Ovary (tissue), 9 donors: ENCODE measurements around the gene SPRR2A. TPM values are rescaled to one million over a fixed set of nuclear protein-coding genes. Genes with fewer than 3 reads are reported as not detected.

Experiments
- DNase-seq, 5 donors: peaks; one replicate each; pipeline ENCODE4 v3.0.0-alpha.2; 2019 to 2020
- H3K27ac ChIP-seq, 2 donors: fragments of 200-600 bp; one replicate each; pipeline versions ENCODE4 v1.5.1 to v1.8.0; 2019 to 2022
- H3K27me3 ChIP-seq: fragments of 200-600 bp; one replicate; pipeline ENCODE4 v1.8.0; 2022
- H3K36me3 ChIP-seq: fragments of 200-600 bp; sonication (generic); one replicate; pipeline ENCODE4 v1.5.1; 2019
- H3K4me1 ChIP-seq: one replicate; pipeline ENCODE4 v1.8.1; 2013; ENCODE audit warnings: mild to moderate bottlenecking, moderate library complexity; ENCODE audit not compliant: insufficient read depth
- H3K4me3 ChIP-seq: fragments of 200-600 bp; sonication (generic); one replicate; pipeline ENCODE4 v1.5.1; 2017
- H3K9me3 ChIP-seq, 2 donors: fragments of 200-600 bp in 1 of 2; sonication (generic) in 1 of 2; one replicate each; pipeline versions ENCODE4 v1.5.1 to v1.8.1; 2013 to 2019; ENCODE audit warnings: mild to moderate bottlenecking in 1 of 2, moderate library complexity in 1 of 2
- EP300 ChIP-seq: sonication (generic); formaldehyde crosslinking; IDR thresholded peaks from one replicate; pipeline ENCODE4 v1.6.1; 2017; ENCODE audit warnings: antibody characterized with exemption
- POLR2A ChIP-seq: fragments of 450-650 bp; IDR thresholded peaks from one replicate; pipeline ENCODE4 v1.6.1; 2017; ENCODE audit warnings: antibody characterized with exemption, mild to moderate bottlenecking, moderate library complexity
- WGBS, 3 donors: extraction: QIAGEN DNeasy Blood & Tissue Kit in 1 of 3; methylation state at CpG; one replicate each; pipeline versions ENCODE4 v1.1.5 to v1.1.7; 2013 to 2017; 5-methylcytosine and 5-hydroxymethylcytosine counted together
- intact Hi-C, 4 donors: fragments of 100-400 bp; cut with DNase I; formaldehyde crosslinking; loops; one replicate each; pipeline versions ENCODE4 v1.11.0 to v1.15.1; 2022 to 2023
- polyA plus RNA-seq, 2 donors: library from polyadenylated mRNA; stranded (reverse); fragments of 200-250 nt in 1 of 2; fragments of 350-450 nt in 1 of 2; fragmentation: Illumina TruSeq in 1 of 2; extraction: RNeasy Lipid Tissue Mini Kit (QIAGEN cat#74804) in 1 of 2; gene quantifications; one replicate each; pipeline ENCODE4 v1.2.3, GENCODE V29; 2013 to 2014
- total RNA-seq, 7 donors: library from RNA; depleted of rRNA in 2 of 7; stranded (reverse); fragments of >200 nt in 2 of 7; fragmentation: NEBNext Ultra II Directional in 3 of 7; extraction: Animal tissue kit (Norgen Biotek cat#: 25700) in 3 of 7; gene quantifications; one replicate each; pipeline versions ENCODE4 v1.1.0 to v1.2.4, GENCODE V29; 2016 to 2023
- TF ChIP-seq, protein P1 (sequence below), 3 donors: fragments of 450-650 bp in 2 of 3; fragments of 200-600 bp in 1 of 3; IDR thresholded peaks; one replicate each; pipeline versions ENCODE4 v1.5.1 to v1.8.0; 2016 to 2022; ENCODE audit warnings: antibody characterized with exemption in 3 of 3, mild to moderate bottlenecking in 1 of 3
- donor health status: DM: no; HTN: no; CAD: no; lungs with moderate emphysema.
- donor health status: DM: no; HTN: no; CAD: no.
- donor health status: Bipolar disorder and iron deficiency.
- donor health status: DM: yes; HTN: yes; CAD: no.
- donor health status: DM: no; HTN: no; CAD: no.
- donor health status: DM: yes; HTN: yes; CAD: no.

SPRR2A gene
- total and polyA plus RNA-seq, 9 donors: 0.21 to 0.59 (median 0.53) TPM; not detected in 5

DNA sequence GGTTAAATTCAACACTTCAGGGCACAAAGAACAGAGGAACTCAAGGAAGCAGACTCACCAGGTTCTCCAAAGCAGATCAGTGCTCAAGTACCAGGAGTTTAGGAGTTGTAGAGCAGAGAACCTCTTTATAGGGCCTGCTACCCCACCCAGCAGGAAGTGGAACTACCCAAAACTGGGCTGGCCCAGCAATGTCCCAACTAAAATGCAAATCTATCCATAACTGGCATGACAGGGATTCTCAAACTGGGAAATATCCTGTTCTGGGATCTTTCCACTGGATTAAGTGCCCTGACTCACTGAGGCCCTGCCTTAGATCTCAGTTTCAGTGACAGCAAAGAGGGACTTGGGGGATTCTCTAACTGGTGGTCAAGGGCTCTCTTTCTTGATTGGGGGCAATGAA is 37.1 kb upstream of the SPRR2A start, which contains the start of gene SPRR2E:
TSS of gene SPRR2E (minus strand) at position 101 of the 400 bp plus-strand sequence. CDS start 775 bp downstream, outside the sequence.
- Histone ChIP-seq H3K4me1 (no peaks in the 10 kb centered on the region), H3K36me3 (no peaks in the 10 kb centered on the region), H3K27me3 (no peaks in the 10 kb centered on the region), H3K4me3 (no peak within 1 kb of the TSS), H3K27ac (no peak within 1 kb of the TSS), H3K9me3 (no peaks in the 10 kb centered on the region)
- no peak for DNase-seq
- TF ChIP-seq EP300 (no peak), POLR2A (no peak)
- TF ChIP-seq, protein P1, sequence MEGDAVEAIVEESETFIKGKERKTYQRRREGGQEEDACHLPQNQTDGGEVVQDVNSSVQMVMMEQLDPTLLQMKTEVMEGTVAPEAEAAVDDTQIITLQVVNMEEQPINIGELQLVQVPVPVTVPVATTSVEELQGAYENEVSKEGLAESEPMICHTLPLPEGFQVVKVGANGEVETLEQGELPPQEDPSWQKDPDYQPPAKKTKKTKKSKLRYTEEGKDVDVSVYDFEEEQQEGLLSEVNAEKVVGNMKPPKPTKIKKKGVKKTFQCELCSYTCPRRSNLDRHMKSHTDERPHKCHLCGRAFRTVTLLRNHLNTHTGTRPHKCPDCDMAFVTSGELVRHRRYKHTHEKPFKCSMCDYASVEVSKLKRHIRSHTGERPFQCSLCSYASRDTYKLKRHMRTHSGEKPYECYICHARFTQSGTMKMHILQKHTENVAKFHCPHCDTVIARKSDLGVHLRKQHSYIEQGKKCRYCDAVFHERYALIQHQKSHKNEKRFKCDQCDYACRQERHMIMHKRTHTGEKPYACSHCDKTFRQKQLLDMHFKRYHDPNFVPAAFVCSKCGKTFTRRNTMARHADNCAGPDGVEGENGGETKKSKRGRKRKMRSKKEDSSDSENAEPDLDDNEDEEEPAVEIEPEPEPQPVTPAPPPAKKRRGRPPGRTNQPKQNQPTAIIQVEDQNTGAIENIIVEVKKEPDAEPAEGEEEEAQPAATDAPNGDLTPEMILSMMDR (IDR thresholded peaks at IDR 0.05): no peak
- intact Hi-C loops: loop anchor here in 1 of 4 donors (1.0 kb wide), 1 partner anchor 23 kb away; the partner anchor contains the start of gene SPRR2B

GRCh38 chr1:153087652-153088051 is 30.3 kb upstream of the SPRR2A start:
- Histone ChIP-seq H3K4me1 (peaks cover 4% of the 10 kb centered on the region), H3K36me3 (no peaks in the 10 kb centered on the region), H3K27me3 (no peaks in the 10 kb centered on the region), H3K27ac (peak overlapping the region in 1 of 2 donors; percentile 46), H3K4me3 (no peak overlapping the region), H3K9me3 (no peaks in the 10 kb centered on the region)
- TF ChIP-seq, protein P1 (IDR thresholded peaks at IDR 0.05): no peak
- TF ChIP-seq POLR2A: no peak
- intact Hi-C loops: no loop called here
- DNase-seq: no peak
- WGBS, 3 donors: 8 to 10% (median 9%) methylated on average over 1 of the region's 1 CpG

- Histone ChIP-seq H3K27ac (no peak overlapping the region), H3K4me3 (no peak overlapping the region), H3K4me1 (no peaks in the 10 kb centered on the region), H3K36me3 (no peaks in the 10 kb centered on the region), H3K27me3 (no peaks in the 10 kb centered on the region), H3K9me3 (no peaks in the 10 kb centered on the region)
- no peak for DNase-seq
- WGBS, 3 donors: 90 to 91% (median 90%) methylated on average over 3 of the region's 3 CpGs
- intact Hi-C loops: no loop called here
- no peak for TF ChIP-seq POLR2A
- no peak for TF ChIP-seq EP300
- TF ChIP-seq, protein P1 (IDR thresholded peaks at IDR 0.05): no peak
These were observed 24.4 kb upstream of the SPRR2A start for GRCh38 chr1:153081736-153082135.

DNA sequence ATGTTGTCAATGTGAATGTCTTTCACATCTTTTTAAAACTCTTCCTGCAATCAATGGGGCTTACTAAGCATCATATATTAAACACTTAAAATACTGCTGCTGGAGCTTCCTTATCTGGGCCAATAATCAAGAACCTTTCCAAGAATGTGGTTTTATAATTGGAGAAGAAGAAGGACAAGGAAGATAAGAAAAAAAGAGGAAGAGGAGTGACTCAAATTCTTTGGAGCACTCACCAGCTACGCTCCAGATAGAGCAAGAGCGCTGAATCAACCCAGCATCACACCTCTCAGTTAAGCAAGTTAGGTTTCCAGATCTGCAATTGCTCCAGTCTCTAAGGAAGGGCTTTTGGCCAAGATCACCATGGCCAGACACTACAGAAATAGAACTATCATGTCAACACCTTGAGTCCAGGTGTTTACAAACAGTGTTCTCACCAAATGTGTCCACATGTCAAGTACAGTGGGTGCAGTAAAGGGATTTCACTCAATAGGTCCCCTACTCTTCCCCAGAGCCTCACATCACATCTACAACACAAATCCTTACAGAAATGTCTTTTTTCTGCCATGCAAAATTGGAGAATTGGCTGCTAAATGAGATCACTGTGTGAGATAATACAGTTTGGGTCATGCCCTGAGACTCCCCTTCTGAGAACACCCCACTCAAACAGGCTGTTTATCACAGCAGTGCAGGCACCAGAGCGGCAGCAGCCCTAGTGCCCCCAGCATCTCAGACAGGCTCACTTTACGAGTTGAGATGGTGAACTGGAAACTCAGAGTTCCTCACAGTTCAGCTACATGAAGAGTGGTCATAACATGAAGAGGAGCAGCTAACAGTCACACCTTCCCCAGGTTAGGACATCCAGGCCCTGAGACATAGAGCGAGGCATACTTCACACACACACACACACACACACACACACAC is 15.8 kb upstream of the SPRR2A start:
- TF ChIP-seq, protein P1 (IDR thresholded peaks at IDR 0.05): no peak
- TF ChIP-seq EP300: no peak
- no peak for TF ChIP-seq POLR2A
- Histone ChIP-seq H3K27ac (no peak overlapping the region), H3K36me3 (no peaks in the 10 kb centered on the region), H3K9me3 (no peaks in the 10 kb centered on the region), H3K4me3 (no peak overlapping the region), H3K27me3 (no peaks in the 10 kb centered on the region), H3K4me1 (no peaks in the 10 kb centered on the region)
- WGBS, 3 donors: 89 to 93% (median 92%) methylated on average over 5 of the region's 5 CpGs
- intact Hi-C loops: no loop called here
- no peak for DNase-seq
